B cell (primary cell): ENCODE data around the gene PLPP4.

Experiments
- CTCF ChIP-seq: fragments of 200-600 bp; IDR thresholded peaks from one replicate; pipeline ENCODE4 v1.8.0; 2022; ENCODE audit warnings: antibody characterized with exemption, mild to moderate bottlenecking
- EZH2 ChIP-seq: IDR thresholded peaks from 2 replicates; pipeline ENCODE4 v1.6.1; 2012; ENCODE audit warnings: borderline replicate concordance, low read depth, mild to moderate bottlenecking, moderate library complexity, low read length; ENCODE audit not compliant: insufficient read depth, poor library complexity, severe bottlenecking

GRCh38 chr10:120616311-120616911, 159.4 kb downstream of the PLPP4 start:
- TF ChIP-seq CTCF (no peak), EZH2 (no peak)
